Mucosa of descending colon (tissue), 3 donors: ENCODE data around the gene KLHL21. TPM values are rescaled to one million over a fixed set of nuclear protein-coding genes. Genes with fewer than 3 reads are reported as not detected.
A peak's percentile ranks its signal among the peaks of the same experiment; 100 is the strongest.
"Not testable (repeated sequence)": the region's sequence is repeated elsewhere in the genome, so short reads cannot be mapped to it uniquely, and the experiment has no call there.

Experiments
- ATAC-seq: fragments of 200-7000 bp; cut with Tn5 transposase; one replicate; pipeline ENCODE4 v1.9.1; 2020; ENCODE audit warnings: mild to moderate bottlenecking, moderate library complexity
- DNase-seq, 3 donors: peaks; one replicate each; pipeline ENCODE4 v3.0.0-alpha.2; 2020
- H3K36me3 ChIP-seq: fragments of 200-600 bp; one replicate; pipeline ENCODE4 v1.8.0; 2021; ENCODE audit warnings: low read depth, mild to moderate bottlenecking
- H3K4me1 ChIP-seq: fragments of 200-600 bp; one replicate; pipeline ENCODE4 v1.8.0; 2021; ENCODE audit warnings: low read depth, mild to moderate bottlenecking
- H3K4me3 ChIP-seq: fragments of 200-600 bp; one replicate; pipeline ENCODE4 v1.8.0; 2021; ENCODE audit warnings: mild to moderate bottlenecking
- H3K9me3 ChIP-seq: fragments of 200-600 bp; one replicate; pipeline ENCODE4 v1.8.0; 2021; ENCODE audit warnings: mild to moderate bottlenecking
- CTCF ChIP-seq: fragments of 200-600 bp; IDR thresholded peaks from one replicate; pipeline ENCODE4 v1.8.0; 2022; ENCODE audit warnings: antibody characterized with exemption, mild to moderate bottlenecking
- intact Hi-C, 2 donors: fragments of 100-400 bp; cut with DNase I in 1 of 2; cut with micrococcal nuclease in 1 of 2; formaldehyde crosslinking; loops; one replicate each; pipeline versions ENCODE4 v1.11.0 to v1.11.1; 2022; cut with DNase I, micrococcal nuclease
- total RNA-seq, 3 donors: library from RNA; stranded (reverse); fragmentation: NEBNext Ultra II Directional in 2 of 3; extraction: Animal tissue kit (Norgen Biotek cat#: 25700) in 2 of 3; gene quantifications; one replicate each; pipeline versions ENCODE4 v1.2.1 to v1.2.4, GENCODE V29; 2021 to 2023
- donor health status: DM: no; HTN: no; CAD: no; lungs with moderate emphysema.
- donor health status: DM: no; HTN: no; CAD: no.
- donor health status: DM: no; HTN: yes; CAD: no.

The KLHL21 gene
- total RNA-seq, 3 donors from 2014 or later, result 8.7 to 68.2 (median 10.7) TPM

GRCh38 chr1:6603238-6603914 is 707 bp upstream of the KLHL21 start:
- peaks cover 17% of the 10 kb centered on the region for H3K4me1 ChIP-seq
- peak in 2 of 3 donors; percentile 74 to 76 for DNase-seq
- no peak for TF ChIP-seq CTCF

GRCh38 chr1:6601923-6602668 is 573 bp downstream of the KLHL21 start:
- intact Hi-C loops, result no loop called here
- peak; percentile 54 for ATAC-seq
- TF ChIP-seq CTCF, result no peak
- peak in 2 of 3 donors; percentile 45 to 71 for DNase-seq
- no peaks in the 10 kb centered on the region for H3K9me3 ChIP-seq
- no peaks in the 10 kb centered on the region for H3K36me3 ChIP-seq
- peaks cover 17% of the 10 kb centered on the region for H3K4me1 ChIP-seq
- peak overlapping the region; percentile 80 for H3K4me3 ChIP-seq

More at GRCh38 chr1:6603238-6603914, 707 bp upstream of the KLHL21 start:
- H3K9me3 ChIP-seq, result no peaks in the 10 kb centered on the region
- H3K4me3 ChIP-seq, result peak overlapping the region; percentile 80
- no peaks in the 10 kb centered on the region for H3K36me3 ChIP-seq
- ATAC-seq, result peak; percentile 41
- intact Hi-C loops, result no loop called here

- peak overlapping the region; percentile 80 for H3K4me3 ChIP-seq
- ATAC-seq (peak; percentile 49), DNase-seq (peak; percentile 68 to 83 (median 77))
- intact Hi-C loops, result no loop called here
- H3K36me3 ChIP-seq, result no peaks in the 10 kb centered on the region
- peaks cover 17% of the 10 kb centered on the region for H3K4me1 ChIP-seq
- no peaks in the 10 kb centered on the region for H3K9me3 ChIP-seq
- TF ChIP-seq CTCF, result no peak
Observed at GRCh38 chr1:6601049-6601922, 1.4 kb downstream of the KLHL21 start.

GRCh38 chr1:6600410-6601048 is 2.1 kb downstream of the KLHL21 start:
- no peaks in the 10 kb centered on the region for H3K9me3 ChIP-seq
- ATAC-seq (no peak), DNase-seq (no peak)
- intact Hi-C loops, result no loop called here
- no peaks in the 10 kb centered on the region for H3K36me3 ChIP-seq
- peak overlapping the region; percentile 80 for H3K4me3 ChIP-seq
- TF ChIP-seq CTCF, result no peak
- H3K4me1 ChIP-seq, result peaks cover 17% of the 10 kb centered on the region

GRCh38 chr1:6599991-6600390 is 2.7 kb downstream of the KLHL21 start:
- DNase-seq, H3K36me3 ChIP-seq, H3K9me3 ChIP-seq, intact Hi-C loops, H3K4me3 ChIP-seq, ATAC-seq: not testable (repeated sequence)
- peaks cover 17% of the 10 kb centered on the region for H3K4me1 ChIP-seq
